Measurements from ENCODE around the gene MYOM1. TPM values are rescaled to one million over a fixed set of nuclear protein-coding genes. Genes with fewer than 3 reads are reported as not detected.

MYOM1 gene
- total and polyA plus RNA-seq, 2 donors (not counting 3 experiments of a cell fraction or from before 2014, with no cell fraction given), result 0.08 TPM; not detected in 1

- Histone ChIP-seq H2AFZ (ENCODE audit: low read depth, low read length) (no peak overlapping the region), H3K27ac (ENCODE audit: insufficient read depth, low read depth, low read length) (no peak overlapping the region), H3K9me1 (replicated peaks; ENCODE audit: control insufficient read depth, extremely low read depth, insufficient read depth, low read length) (no peaks in the 10 kb centered on the region), H3K9ac (replicated peaks; ENCODE audit: extremely low read depth, insufficient read depth, low read length) (no peak overlapping the region), H3K27me3 (ENCODE audit: control insufficient read depth in 2 of 2, insufficient read depth in 2 of 2, low read length in 2 of 2) (peaks cover 3 to 4% of the 10 kb centered on the region in 2 experiments), H3K36me3 (ENCODE audit: control insufficient read depth in 2 of 2, extremely low read depth in 1 of 2, insufficient read depth in 2 of 2, low read length in 2 of 2) (no peaks in the 10 kb centered on the region), H4K20me1 (replicated peaks; ENCODE audit: control insufficient read depth, extremely low read depth, insufficient read depth, low read length) (no peaks in the 10 kb centered on the region), H3K4me2 (ENCODE audit: insufficient read depth, low read length) (no peak overlapping the region), H3K79me2 (ENCODE audit: control insufficient read depth, insufficient read depth, low read length) (no peaks in the 10 kb centered on the region), H3K4me3 (replicated peaks in 1 of 3; ENCODE audit: insufficient read depth in 1 of 3, low read depth in 1 of 3, low read length in 3 of 3) (no peak overlapping the region), H3K9me3 (replicated peaks; ENCODE audit: control insufficient read depth, insufficient read depth, low read length) (no peaks in the 10 kb centered on the region), H3K4me1 (ENCODE audit: control insufficient read depth, extremely low read depth, insufficient read depth, low read length) (no peaks in the 10 kb centered on the region)
- DNase-seq (ENCODE audit: low read depth, low spot score) (no peak), FAIRE-seq (no peak)
- dilution Hi-C loops (cut with MboI; ENCODE audit: extremely low pct_ligation_motif_present, low sequenced_read_pairs) (no loop called here), intact Hi-C loops (cut with micrococcal nuclease) (no loop called here)
- ChIA-PET CTCF (no interaction called here), POLR2A (no interaction called here)
- TF ChIP-seq FOS (IDR thresholded peaks at IDR 0.05; ENCODE audit: borderline replicate concordance, insufficient read depth, low read length), result no peak
- no peak for TF ChIP-seq CTCF (IDR thresholded peaks at IDR 0.05; ENCODE audit: extremely low read depth in 1 of 2, insufficient read depth in 1 of 2, low read depth in 1 of 2, low read length in 2 of 2)
- no peak for TF ChIP-seq MYC (IDR thresholded peaks at IDR 0.05; ENCODE audit: low read depth, low read length)
- no peak for TF ChIP-seq EZH2 (IDR thresholded peaks at IDR 0.05; ENCODE audit: borderline replicate concordance, low read depth, low read length, severe bottlenecking)
- no peak for TF ChIP-seq POLR2AphosphoS5 (IDR thresholded peaks at IDR 0.05; ENCODE audit: insufficient read depth, low read depth, low read length)
- no peak for TF ChIP-seq JUN (IDR thresholded peaks at IDR 0.05; ENCODE audit: borderline replicate concordance, insufficient read depth, insufficient read length, low read depth)
- TF ChIP-seq POLR2A (IDR thresholded peaks at IDR 0.05; ENCODE audit: low read depth, low read length), result no peak
- no peak for TF ChIP-seq GATA2 (IDR thresholded peaks at IDR 0.05; ENCODE audit: insufficient read depth, insufficient read length, low read depth, low read length)
- TF ChIP-seq, protein P1, sequence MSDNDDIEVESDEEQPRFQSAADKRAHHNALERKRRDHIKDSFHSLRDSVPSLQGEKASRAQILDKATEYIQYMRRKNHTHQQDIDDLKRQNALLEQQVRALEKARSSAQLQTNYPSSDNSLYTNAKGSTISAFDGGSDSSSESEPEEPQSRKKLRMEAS (IDR thresholded peaks at IDR 0.05; ENCODE audit: insufficient read depth, insufficient read length), result no peak
- BruUV-seq (replicated peaks), result no TSS peak
These were observed 6.3 kb upstream of the MYOM1 start for GRCh38 chr18:3226048-3226447.
